Thyroid gland (tissue), 4 donors: ENCODE results near the gene MAEA.

Experiments used
- CTCF ChIP-seq, 6 experiments: fragments of 200-600 bp in 3 of 6; fragments of 450-650 bp in 3 of 6; sonication (generic) in 3 of 6; IDR thresholded peaks; one replicate each; pipeline ENCODE4 v1.5.1; 2016 to 2019; ENCODE audit warnings: antibody characterized with exemption in 6 of 6, mild to moderate bottlenecking in 2 of 6, inconsistent platforms in 1 of 6, moderate library complexity in 1 of 6
- POLR2A ChIP-seq, 2 donors: fragments of 450-650 bp; IDR thresholded peaks; one replicate each; pipeline ENCODE4 v1.6.1; 2017; ENCODE audit warnings: antibody characterized with exemption in 2 of 2, mild to moderate bottlenecking in 2 of 2, moderate library complexity in 1 of 2

GRCh38 chr4:1360423-1361283 is 71.0 kb downstream of the MAEA start:
- TF ChIP-seq CTCF (IDR thresholded peaks at IDR 0.05) (no peak), POLR2A (IDR thresholded peaks at IDR 0.05) (no peak)
